Kidney epithelial cell (primary cell): ENCODE measurements around the gene DCAF6. TPM values are rescaled to one million over a fixed set of nuclear protein-coding genes. Genes with fewer than 3 reads are reported as not detected.

Source experiments
- DNase-seq: peaks from one replicate; pipeline ENCODE4 v3.0.0-alpha.2; 2010; ENCODE audit warnings: low read depth
- H3K27me3 ChIP-seq: 2 replicates; pipeline ENCODE4 v1.6.0; 2011; ENCODE audit warnings: low read length; ENCODE audit not compliant: control insufficient read depth, insufficient read depth
- H3K36me3 ChIP-seq: 2 replicates; pipeline ENCODE4 v1.5.1; 2011; ENCODE audit warnings: low read length; ENCODE audit not compliant: control insufficient read depth, insufficient read depth
- H3K4me3 ChIP-seq: 2 replicates; pipeline ENCODE4 v1.5.1; 2011; ENCODE audit warnings: low read depth, mild to moderate bottlenecking, control low read depth, low read length
- CTCF ChIP-seq: IDR thresholded peaks from 2 replicates; pipeline ENCODE4 v1.5.1; 2011; ENCODE audit warnings: mild to moderate bottlenecking, moderate library complexity, low read length, control low read depth, inconsistent platforms; ENCODE audit not compliant: insufficient read depth, poor library complexity, severe bottlenecking
- total RNA-seq: library from RNA; depleted of rRNA; stranded (reverse); fragments of >200 nt; gene quantifications from 2 replicates; pipeline ENCODE4 v1.2.3, GENCODE V29; 2015

Gene DCAF6
- total RNA-seq, 1 donor from 2014 or later = 27.2 TPM

GRCh38 chr1:168085401-168085872 is 149.0 kb downstream of the DCAF6 start:
- H3K36me3 ChIP-seq = no peaks in the 10 kb centered on the region
- TF ChIP-seq CTCF = no peak
- H3K4me3 ChIP-seq = no peak overlapping the region
- no peak for DNase-seq
- no peaks in the 10 kb centered on the region for H3K27me3 ChIP-seq

- H3K27me3 ChIP-seq = no peaks in the 10 kb centered on the region
- DNase-seq = no peak
- H3K36me3 ChIP-seq = no peaks in the 10 kb centered on the region
- H3K4me3 ChIP-seq = no peak overlapping the region
- no peak for TF ChIP-seq CTCF
These were observed 150.0 kb downstream of the DCAF6 start for GRCh38 chr1:168086438-168086837.

DNA sequence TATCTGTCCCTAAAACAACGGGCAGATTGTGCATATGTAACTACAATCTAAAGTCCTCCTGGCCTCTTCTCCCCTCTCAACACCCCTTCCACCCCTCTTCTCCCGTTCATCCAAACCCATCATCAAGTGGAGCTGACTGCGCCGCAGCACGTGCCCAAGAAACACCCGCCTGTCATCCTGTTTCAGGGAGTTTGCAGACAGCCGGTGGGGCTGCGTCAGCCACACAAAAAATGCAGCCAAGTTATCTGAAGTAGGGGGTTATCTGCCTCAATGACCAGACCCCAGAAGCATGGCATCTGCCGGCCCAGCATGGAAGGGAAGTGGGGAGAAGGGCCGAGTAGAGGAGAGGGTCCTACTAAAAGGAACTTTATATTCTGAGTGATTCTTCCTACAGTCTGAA is 151.2 kb downstream of the DCAF6 start:
- no peak for DNase-seq
- Histone ChIP-seq H3K4me3 (no peak overlapping the region), H3K27me3 (no peaks in the 10 kb centered on the region), H3K36me3 (no peaks in the 10 kb centered on the region)
- TF ChIP-seq CTCF = no peak

DNA sequence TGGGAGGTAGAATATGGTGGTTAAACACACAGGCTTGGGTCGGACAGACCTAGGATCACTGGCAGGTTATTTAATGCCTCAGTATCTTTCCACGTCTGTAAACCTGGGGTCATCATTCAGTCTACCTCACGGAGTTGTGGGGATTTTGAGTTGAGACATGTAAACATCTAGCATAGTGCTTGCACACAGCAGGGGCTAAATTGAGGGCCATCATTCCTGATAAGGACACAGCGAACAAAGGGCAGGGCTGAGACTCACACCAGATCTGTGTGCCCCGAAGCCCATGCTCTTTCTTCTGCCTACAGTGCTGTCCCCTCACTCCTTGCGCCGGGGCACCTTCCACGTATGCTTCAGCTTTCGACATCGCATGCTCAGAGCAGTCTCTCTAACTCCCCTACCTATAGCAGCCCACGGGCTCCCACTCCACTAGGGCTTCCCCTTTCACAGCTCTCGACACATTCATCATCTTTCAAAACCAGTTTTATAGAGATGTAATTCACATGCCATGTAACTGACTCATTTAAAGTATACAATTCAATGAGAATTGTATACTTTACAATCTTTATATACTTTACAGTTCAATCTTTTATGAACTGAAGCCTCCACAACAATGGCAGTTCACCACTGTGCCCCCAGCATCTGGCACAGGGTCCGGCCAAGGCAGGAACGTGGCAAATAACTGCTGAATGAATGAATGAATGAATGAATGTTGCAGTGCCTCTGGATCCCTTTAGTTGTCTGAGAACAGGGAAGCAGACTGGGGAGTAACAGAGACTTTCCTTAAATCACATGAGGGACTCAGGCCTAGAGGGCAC is 152.2 kb downstream of the DCAF6 start:
- Histone ChIP-seq H3K36me3 (no peaks in the 10 kb centered on the region), H3K4me3 (no peak overlapping the region), H3K27me3 (no peaks in the 10 kb centered on the region)
- DNase-seq = no peak
- TF ChIP-seq CTCF = no peak

DNA sequence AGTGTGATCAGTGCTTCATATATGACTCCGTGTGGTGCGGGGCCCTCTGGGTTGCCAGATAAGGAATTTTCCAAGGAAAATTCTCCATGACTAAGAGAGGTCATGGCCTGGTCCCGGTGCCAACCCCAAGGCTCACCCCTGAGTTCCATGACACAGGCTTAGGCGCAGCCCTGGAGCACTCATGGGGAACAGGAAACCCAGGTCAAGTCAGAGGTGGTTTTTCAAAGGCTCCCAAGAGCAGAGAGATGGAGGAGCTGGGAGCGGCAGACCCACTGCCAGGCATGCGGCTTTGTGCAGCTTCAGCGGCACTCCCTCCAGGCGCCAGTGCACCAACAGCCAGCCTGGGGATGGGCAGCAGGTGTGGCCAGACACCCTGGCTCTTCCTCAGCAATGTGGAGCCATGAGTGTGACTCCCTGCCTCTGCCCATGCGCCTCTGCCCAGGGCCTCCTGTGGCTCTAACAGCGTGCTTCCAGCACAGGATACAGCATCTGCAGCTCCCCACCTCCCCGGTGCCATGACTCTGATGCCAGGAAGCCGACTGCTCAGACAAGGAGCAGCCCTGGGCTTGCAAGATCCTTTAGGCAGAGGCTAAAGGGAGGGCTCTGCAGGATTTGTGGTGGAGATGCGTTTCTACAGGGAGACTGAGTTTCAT is 153.0 kb downstream of the DCAF6 start:
- H3K4me3 ChIP-seq = no peak overlapping the region
- DNase-seq = no peak
- no peak for TF ChIP-seq CTCF
- no peaks in the 10 kb centered on the region for H3K27me3 ChIP-seq
- H3K36me3 ChIP-seq = no peaks in the 10 kb centered on the region

DNA sequence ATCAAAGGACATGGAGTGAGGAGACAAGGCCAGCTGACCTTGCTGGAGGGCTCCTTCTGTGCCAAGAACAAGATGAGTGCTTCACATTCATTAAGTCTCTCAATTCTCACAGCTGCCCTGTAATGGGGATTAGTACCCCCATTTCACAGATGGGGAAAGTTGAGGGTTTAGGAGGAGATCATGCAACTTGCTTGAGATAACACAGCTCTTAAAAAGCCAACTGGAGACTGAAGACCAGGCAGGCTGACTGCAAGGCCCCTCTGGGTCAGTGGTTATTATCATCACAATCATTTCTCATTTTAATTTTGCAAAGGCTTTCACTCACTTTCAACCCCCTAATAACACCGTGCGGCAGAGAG is 153.5 kb downstream of the DCAF6 start:
- no peak for DNase-seq
- no peak overlapping the region for H3K4me3 ChIP-seq
- no peaks in the 10 kb centered on the region for H3K36me3 ChIP-seq
- no peaks in the 10 kb centered on the region for H3K27me3 ChIP-seq
- TF ChIP-seq CTCF = no peak
